ENCODE measurements around the gene DTD1.

Gene DTD1

DNA sequence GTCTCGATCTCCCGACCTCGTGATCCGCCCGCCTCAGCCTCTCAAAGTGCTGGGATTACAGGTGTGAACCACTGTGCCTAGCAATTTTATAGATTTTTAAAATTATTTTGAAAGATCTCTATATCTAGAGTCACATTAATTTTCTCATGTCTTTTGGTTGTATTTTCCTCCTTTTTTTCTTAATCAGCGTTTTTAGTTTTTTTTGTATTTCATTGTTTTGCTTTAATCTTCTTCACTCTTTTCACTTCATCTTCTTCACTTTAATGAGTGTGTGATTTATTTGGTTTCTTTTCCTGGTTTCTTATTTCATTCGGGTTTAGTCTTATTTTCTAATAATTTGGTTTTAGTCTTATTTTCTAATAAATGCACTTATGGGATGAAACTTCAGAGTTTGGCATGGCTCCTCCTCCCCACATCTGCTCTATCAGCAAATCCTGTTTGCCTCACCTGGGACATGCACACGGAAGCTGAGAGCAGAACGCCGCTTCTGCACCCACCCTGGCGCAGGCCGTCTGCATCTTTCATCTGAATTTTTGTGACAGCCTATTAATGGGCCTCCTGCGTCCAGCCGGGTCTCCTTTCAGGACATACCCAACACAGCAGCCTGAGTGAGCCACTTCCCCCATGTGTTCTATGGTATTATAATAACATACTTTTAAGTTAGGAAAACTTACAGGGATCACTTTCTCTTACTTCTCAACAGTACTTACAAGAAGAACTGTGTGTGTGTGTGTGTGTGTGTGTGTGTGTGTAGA lies 35.5 kb downstream of the DTD1 start:
- H3K27me3 ChIP-seq (ENCODE audit: control insufficient read depth, insufficient read depth, low read length): no peaks in the 10 kb centered on the region
- no peak overlapping the region for H3K9ac ChIP-seq (ENCODE audit: low read length)
- H3K27ac ChIP-seq (ENCODE audit: low read depth, low read length): no peak overlapping the region
- H3K36me3 ChIP-seq (ENCODE audit: control insufficient read depth, insufficient read depth, low read length): peaks cover 3% of the 10 kb centered on the region
- no peak overlapping the region for H3K4me3 ChIP-seq (ENCODE audit: low read length)
- no peaks in the 10 kb centered on the region for H3K4me1 ChIP-seq (ENCODE audit: control insufficient read depth, insufficient read depth, low read length)

DNA sequence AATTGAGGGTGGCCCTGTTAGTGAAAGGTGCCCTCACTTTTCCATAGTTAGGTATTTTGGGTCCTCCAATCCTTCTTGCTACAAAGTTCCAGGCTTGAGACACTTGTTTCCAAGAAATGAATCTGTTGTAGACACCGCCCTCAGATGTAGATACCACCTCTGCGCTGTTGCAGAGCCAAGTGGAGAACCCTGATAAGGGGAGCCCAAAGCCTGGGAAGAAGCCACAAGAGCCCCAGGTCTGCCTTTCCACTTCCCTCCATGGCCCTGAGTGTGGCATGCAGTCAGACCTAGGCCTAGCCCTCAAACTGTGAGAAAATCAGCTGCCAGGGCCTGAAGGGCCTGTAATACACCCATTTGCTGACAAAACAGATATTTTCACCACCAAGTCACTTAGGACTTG lies 37.1 kb downstream of the DTD1 start:
- Histone ChIP-seq H3K27ac (ENCODE audit: low read depth, low read length) (no peak overlapping the region), H3K9ac (ENCODE audit: low read length) (no peak overlapping the region), H3K4me3 (ENCODE audit: low read length) (no peak overlapping the region), H3K36me3 (ENCODE audit: control insufficient read depth, insufficient read depth, low read length) (peaks cover 3% of the 10 kb centered on the region), H3K27me3 (ENCODE audit: control insufficient read depth, insufficient read depth, low read length) (no peaks in the 10 kb centered on the region), H3K4me1 (ENCODE audit: control insufficient read depth, insufficient read depth, low read length) (no peaks in the 10 kb centered on the region)

DNA sequence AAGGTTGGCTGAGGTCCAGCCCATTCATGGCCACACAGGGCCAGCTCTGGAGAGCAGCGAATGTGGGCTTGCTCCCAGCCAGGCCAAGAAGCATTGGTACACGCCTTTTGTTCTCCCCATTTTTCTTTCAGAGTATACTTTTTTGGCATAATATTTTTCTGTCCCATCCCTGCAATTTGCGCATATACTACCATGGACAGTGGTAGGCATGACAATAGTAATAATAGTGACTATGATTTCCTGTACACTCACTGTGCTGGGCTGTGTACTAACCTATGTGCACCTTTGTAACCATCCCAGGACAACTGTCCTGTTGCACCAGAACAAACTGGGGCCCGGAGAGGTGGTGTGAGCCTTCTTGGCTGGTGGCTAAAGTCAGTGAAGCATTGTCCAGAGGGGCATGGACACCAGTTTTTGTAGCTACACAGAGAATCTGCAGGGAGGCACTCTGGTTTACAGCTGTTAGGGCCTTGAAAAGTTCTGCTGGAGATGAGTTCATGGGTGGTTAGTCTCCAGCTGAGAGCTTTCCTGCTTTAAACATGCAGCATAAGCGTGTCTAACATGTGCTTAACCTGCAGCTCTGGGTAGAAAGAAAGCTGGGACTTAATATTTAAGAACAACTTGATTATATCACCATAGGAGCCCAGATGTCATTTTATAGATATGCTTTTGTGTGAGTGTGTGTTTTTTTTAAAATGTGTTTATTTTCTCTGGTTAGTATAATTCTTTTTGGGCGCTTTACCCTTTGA lies 38.2 kb downstream of the DTD1 start:
- Histone ChIP-seq H3K9ac (ENCODE audit: low read length) (no peak overlapping the region), H3K4me1 (ENCODE audit: control insufficient read depth, insufficient read depth, low read length) (no peaks in the 10 kb centered on the region), H3K36me3 (ENCODE audit: control insufficient read depth, insufficient read depth, low read length) (peaks cover 3% of the 10 kb centered on the region), H3K27ac (ENCODE audit: low read depth, low read length) (no peak overlapping the region), H3K4me3 (ENCODE audit: low read length) (no peak overlapping the region), H3K27me3 (ENCODE audit: control insufficient read depth, insufficient read depth, low read length) (no peaks in the 10 kb centered on the region)

DNA sequence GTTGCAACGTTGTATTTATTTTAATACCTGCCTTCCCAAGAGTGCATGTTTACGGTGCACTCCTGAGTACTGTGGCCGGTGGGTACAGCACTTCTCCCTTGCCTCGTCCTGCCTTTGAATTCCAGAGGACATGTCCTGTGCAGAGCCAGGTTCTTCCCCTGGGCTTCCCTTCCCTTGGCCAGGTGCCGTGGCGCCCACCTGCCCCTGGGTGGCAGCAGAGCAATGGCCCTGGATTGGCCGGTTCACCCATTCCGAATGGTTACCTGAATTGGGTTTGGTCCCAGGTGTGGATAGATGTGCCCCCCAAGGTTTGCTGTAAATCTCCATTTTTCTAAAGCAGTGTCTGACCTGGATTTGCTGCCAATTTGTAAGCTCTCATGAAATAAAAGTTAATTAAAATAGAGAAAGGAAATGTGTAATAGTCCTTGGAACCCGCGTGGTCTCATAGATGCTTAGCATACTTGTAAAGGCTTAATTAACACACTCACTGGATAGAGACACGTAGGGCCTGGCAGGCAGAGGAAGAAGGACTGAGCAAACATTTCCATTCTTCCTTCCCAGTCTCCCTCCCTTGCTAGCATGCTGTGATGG lies 40.6 kb downstream of the DTD1 start:
- no peak overlapping the region for H3K4me3 ChIP-seq (ENCODE audit: low read length)
- H3K27ac ChIP-seq (ENCODE audit: low read depth, low read length): no peak overlapping the region
- no peak overlapping the region for H3K9ac ChIP-seq (ENCODE audit: low read length)
- H3K27me3 ChIP-seq (ENCODE audit: control insufficient read depth, insufficient read depth, low read length): no peaks in the 10 kb centered on the region
- H3K4me1 ChIP-seq (ENCODE audit: control insufficient read depth, insufficient read depth, low read length): peaks cover 2% of the 10 kb centered on the region
- peaks cover 3% of the 10 kb centered on the region for H3K36me3 ChIP-seq (ENCODE audit: control insufficient read depth, insufficient read depth, low read length)

GRCh38 chr20:18632196-18632789 lies 44.4 kb downstream of the DTD1 start:
- no peaks in the 10 kb centered on the region for H3K27me3 ChIP-seq (ENCODE audit: control insufficient read depth, insufficient read depth, low read length)
- H3K4me1 ChIP-seq (ENCODE audit: control insufficient read depth, insufficient read depth, low read length): peaks cover 2% of the 10 kb centered on the region
- H3K36me3 ChIP-seq (ENCODE audit: control insufficient read depth, insufficient read depth, low read length): peaks cover 3% of the 10 kb centered on the region
- H3K9ac ChIP-seq (ENCODE audit: low read length): no peak overlapping the region
- no peak overlapping the region for H3K4me3 ChIP-seq (ENCODE audit: low read length)
- no peak overlapping the region for H3K27ac ChIP-seq (ENCODE audit: low read depth, low read length)

DNA sequence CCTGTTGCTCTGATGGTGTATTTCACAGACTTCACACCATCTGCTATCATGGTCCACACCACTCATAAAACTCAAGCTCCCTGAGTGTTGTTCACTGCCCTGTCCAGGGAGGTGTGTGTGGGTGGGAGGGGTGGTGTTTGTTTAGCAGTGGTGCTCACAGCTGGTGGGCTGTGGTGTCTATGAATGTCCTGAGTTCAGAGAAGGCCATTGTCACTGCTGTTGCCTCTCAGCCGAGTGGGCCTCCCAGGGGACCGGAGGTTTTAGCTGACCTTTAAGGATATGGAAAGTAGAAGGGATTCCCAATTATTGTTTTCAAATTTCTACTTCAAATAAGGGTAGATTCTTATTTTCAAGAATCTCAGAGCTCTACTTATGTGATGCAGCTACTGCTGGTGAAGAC lies 45.6 kb downstream of the DTD1 start:
- Histone ChIP-seq H3K4me3 (ENCODE audit: low read length) (no peak overlapping the region), H3K36me3 (ENCODE audit: control insufficient read depth, insufficient read depth, low read length) (no peaks in the 10 kb centered on the region), H3K27ac (ENCODE audit: low read depth, low read length) (no peak overlapping the region)

GRCh38 chr20:18634501-18634900 lies 46.6 kb downstream of the DTD1 start:
- Histone ChIP-seq H3K4me1 (ENCODE audit: control insufficient read depth, insufficient read depth, low read length) (peaks cover 2% of the 10 kb centered on the region), H3K4me3 (ENCODE audit: low read length) (no peak overlapping the region), H3K36me3 (ENCODE audit: control insufficient read depth, insufficient read depth, low read length) (no peaks in the 10 kb centered on the region), H3K27me3 (ENCODE audit: control insufficient read depth, insufficient read depth, low read length) (no peaks in the 10 kb centered on the region), H3K9ac (ENCODE audit: low read length) (no peak overlapping the region), H3K27ac (ENCODE audit: low read depth, low read length) (no peak overlapping the region)

More for the DNA sequence above, 45.6 kb downstream of the DTD1 start:
- Histone ChIP-seq H3K9ac (ENCODE audit: low read length) (no peak overlapping the region), H3K4me1 (ENCODE audit: control insufficient read depth, insufficient read depth, low read length) (peaks cover 2% of the 10 kb centered on the region), H3K27me3 (ENCODE audit: control insufficient read depth, insufficient read depth, low read length) (no peaks in the 10 kb centered on the region)

DNA sequence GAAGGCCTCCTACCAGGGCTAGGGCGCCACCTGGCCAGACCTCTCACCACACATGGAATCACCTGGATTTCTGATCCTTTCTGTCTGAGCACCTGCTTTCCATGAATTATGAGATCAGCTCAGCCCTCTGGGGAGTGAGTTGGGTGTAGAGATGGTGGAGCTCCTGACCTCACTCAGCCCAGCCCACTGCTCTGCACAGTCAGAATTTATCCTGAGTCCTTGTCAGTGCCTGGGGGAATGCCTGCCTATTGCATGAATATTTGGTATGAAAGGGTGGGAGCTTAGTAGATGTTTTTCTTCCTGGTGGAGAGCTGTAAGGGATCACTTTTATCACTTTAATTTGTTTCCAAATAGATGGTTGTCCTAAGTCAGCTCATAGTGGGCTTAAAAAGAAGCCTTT lies 47.5 kb downstream of the DTD1 start:
- no peak overlapping the region for H3K27ac ChIP-seq (ENCODE audit: low read depth, low read length)
- H3K4me3 ChIP-seq (ENCODE audit: low read length): no peak overlapping the region
- H3K36me3 ChIP-seq (ENCODE audit: control insufficient read depth, insufficient read depth, low read length): no peaks in the 10 kb centered on the region
- no peak overlapping the region for H3K9ac ChIP-seq (ENCODE audit: low read length)
- peaks cover 2% of the 10 kb centered on the region for H3K4me1 ChIP-seq (ENCODE audit: control insufficient read depth, insufficient read depth, low read length)
- H3K27me3 ChIP-seq (ENCODE audit: control insufficient read depth, insufficient read depth, low read length): no peaks in the 10 kb centered on the region

GRCh38 chr20:18637224-18637623 lies 49.4 kb downstream of the DTD1 start:
- Histone ChIP-seq H3K36me3 (ENCODE audit: control insufficient read depth, insufficient read depth, low read length) (no peaks in the 10 kb centered on the region), H3K27ac (ENCODE audit: low read depth, low read length) (no peak overlapping the region), H3K9ac (ENCODE audit: low read length) (no peak overlapping the region), H3K27me3 (ENCODE audit: control insufficient read depth, insufficient read depth, low read length) (no peaks in the 10 kb centered on the region), H3K4me1 (ENCODE audit: control insufficient read depth, insufficient read depth, low read length) (peaks cover 2% of the 10 kb centered on the region), H3K4me3 (ENCODE audit: low read length) (no peak overlapping the region)

DNA sequence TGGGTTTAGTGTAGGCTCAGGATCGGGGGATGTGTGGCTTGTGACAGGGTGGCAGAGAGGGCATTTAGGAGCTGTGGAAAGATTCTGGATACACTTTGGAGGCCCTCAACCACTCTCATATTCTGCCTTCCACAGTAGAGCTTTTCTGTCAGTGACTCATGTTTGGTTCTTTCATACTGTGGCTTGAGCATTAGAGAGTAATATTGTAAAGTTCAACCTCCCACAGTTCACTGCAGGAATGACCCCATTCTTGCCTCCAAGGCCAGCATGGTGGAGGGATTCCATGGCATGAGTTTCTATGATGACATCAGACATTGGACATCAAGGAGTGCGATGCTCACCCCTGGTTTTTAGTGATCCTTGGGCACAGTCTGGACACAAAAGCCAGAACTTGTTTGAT lies 50.9 kb downstream of the DTD1 start:
- Histone ChIP-seq H3K9ac (ENCODE audit: low read length) (no peak overlapping the region), H3K36me3 (ENCODE audit: control insufficient read depth, insufficient read depth, low read length) (no peaks in the 10 kb centered on the region), H3K4me3 (ENCODE audit: low read length) (no peak overlapping the region), H3K27ac (ENCODE audit: low read depth, low read length) (no peak overlapping the region), H3K4me1 (ENCODE audit: control insufficient read depth, insufficient read depth, low read length) (no peaks in the 10 kb centered on the region), H3K27me3 (ENCODE audit: control insufficient read depth, insufficient read depth, low read length) (no peaks in the 10 kb centered on the region)

DNA sequence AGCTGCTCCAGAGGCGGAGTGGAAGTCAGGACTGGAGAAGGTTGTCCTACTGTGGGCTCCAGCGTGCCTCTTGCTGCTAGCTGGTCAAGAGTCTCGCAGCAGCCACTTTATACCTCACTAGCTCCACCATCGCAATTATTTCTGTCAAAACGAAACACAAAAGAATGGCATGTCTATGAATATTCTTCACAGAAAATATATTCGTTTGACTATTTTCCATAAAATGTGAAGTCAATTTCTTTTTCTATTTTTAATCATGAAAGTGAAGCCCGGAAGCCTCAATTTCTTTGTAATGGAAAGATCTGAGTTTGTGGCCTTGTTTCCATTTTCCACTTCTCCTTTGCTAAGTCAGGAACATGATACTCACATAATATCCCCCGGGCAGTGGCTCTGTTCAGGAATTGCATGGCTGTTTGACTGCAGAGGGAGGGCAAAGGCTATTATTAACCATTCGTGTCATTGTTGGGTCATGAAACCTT lies 51.7 kb downstream of the DTD1 start:
- H3K36me3 ChIP-seq (ENCODE audit: control insufficient read depth, insufficient read depth, low read length): no peaks in the 10 kb centered on the region
- H3K4me1 ChIP-seq (ENCODE audit: control insufficient read depth, insufficient read depth, low read length): no peaks in the 10 kb centered on the region
- H3K9ac ChIP-seq (ENCODE audit: low read length): no peak overlapping the region
- H3K27me3 ChIP-seq (ENCODE audit: control insufficient read depth, insufficient read depth, low read length): no peaks in the 10 kb centered on the region
- H3K27ac ChIP-seq (ENCODE audit: low read depth, low read length): no peak overlapping the region
- H3K4me3 ChIP-seq (ENCODE audit: low read length): no peak overlapping the region

DNA sequence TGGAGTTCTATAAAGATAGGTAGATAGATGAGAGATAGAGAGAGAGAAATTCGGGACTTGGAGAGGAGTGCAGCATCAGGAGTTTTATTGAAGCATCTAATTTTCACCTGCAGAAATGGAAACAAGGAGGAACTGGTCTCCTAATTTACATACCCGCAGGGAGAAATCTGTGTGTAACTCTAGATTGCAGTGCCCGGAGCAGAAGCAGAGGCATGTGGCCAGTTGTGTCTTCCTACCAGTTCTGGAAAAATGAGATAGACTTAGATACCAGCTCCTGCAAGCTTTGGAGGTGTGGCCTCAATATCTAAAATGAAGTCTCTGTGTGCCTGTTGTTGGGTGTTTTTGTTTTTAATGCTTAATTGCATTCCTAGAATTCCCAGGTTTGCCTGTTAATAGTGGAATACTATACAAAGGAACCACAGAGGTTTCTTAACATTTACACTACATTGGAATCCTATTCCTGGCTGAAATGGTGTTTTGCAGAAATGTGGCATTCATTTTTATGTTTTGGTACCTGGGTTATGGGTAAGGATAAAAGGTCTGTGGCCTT lies 57.4 kb downstream of the DTD1 start:
- no peak overlapping the region for H3K4me3 ChIP-seq (ENCODE audit: low read length)
- H3K4me1 ChIP-seq (ENCODE audit: control insufficient read depth, insufficient read depth, low read length): no peaks in the 10 kb centered on the region
- no peak overlapping the region for H3K27ac ChIP-seq (ENCODE audit: low read depth, low read length)
- H3K9ac ChIP-seq (ENCODE audit: low read length): no peak overlapping the region
- no peaks in the 10 kb centered on the region for H3K27me3 ChIP-seq (ENCODE audit: control insufficient read depth, insufficient read depth, low read length)
- H3K36me3 ChIP-seq (ENCODE audit: control insufficient read depth, insufficient read depth, low read length): no peaks in the 10 kb centered on the region
